Measurements from ENCODE around the gene AEBP2.
"Not testable (repeated sequence)": the region's sequence is repeated elsewhere in the genome, so short reads cannot be mapped to it uniquely, and the experiment has no call there.

AEBP2 gene

DNA sequence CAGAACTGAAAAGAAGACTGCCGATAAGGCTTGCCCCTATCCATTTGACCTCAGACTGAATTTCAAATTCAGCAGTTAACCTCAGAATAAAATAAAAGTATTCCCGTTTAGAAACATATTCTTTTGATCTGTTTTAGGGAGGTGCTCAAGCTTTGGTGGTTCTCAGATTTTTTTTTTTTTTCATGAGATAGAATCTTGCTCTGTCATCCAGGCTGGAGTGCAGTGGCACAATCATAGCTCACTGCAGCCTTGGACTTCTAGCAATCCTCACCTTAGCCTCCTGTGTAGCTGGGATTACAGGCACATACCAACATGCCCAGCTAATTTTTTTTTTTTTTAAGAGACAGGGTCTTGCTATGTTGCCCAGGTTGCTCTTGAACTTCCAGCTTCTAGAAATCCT lies 15.5 kb downstream of the AEBP2 start:
- no peak for DNase-seq (ENCODE audit: low read depth)

DNA sequence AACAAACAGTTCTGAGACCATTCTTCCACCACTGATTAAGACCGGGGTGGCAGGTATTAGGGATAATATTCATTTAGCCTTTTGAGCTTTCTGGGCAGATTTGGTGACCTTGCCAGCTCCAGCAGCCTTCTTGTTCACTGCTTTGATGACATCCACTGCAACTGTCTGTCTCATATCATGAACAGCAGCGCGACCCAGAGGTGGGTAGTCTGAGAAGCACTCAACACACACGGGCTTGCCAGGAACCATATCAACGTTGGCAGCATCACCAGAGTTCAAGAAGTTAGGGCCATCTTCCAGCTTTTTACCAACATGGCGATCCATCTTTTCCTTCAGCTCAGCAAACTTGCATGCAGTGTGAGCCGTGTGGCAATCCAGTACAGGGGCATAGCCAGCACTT lies 16.9 kb downstream of the AEBP2 start:
- no peak for DNase-seq (ENCODE audit: low read depth)

DNA sequence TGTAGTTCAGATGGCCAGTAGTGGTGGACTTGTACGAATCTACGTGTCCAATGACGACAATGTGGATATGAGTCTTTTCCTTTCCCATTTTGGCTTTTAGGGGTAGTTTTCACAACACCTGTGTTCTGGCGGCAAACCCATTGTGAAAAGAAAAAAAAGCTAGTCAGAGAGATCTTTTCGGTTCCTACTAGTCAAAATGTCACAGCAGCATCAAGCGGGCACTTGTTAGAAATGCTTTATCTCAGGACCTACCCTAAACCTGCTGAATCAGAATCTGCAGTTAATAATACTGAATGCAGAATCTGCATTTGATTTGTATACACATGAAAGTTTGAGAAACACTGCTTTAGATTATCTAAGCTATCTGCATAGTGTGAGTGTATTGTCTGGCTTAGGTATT lies 18.3 kb downstream of the AEBP2 start:
- no peak for DNase-seq (ENCODE audit: low read depth)

DNA sequence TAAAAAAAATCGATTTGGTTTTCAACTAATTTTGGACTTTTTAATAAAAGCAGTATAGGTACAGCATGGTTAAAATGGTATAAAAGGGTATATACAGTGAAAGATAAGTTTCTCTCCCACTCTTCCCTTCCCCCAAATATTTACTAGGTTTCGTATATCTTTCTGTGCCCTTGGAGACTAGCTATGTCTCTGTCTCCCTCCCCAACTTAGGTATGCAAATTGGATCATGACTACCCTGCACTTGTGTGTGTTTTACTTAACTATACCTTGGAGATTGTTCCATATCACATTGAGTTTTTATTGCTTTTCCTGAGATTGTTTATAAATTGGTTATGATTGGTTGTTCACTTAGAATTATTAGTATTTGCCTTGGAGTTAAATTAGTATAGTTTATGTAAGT lies 19.4 kb downstream of the AEBP2 start:
- DNase-seq (ENCODE audit: low read depth): no peak

DNA sequence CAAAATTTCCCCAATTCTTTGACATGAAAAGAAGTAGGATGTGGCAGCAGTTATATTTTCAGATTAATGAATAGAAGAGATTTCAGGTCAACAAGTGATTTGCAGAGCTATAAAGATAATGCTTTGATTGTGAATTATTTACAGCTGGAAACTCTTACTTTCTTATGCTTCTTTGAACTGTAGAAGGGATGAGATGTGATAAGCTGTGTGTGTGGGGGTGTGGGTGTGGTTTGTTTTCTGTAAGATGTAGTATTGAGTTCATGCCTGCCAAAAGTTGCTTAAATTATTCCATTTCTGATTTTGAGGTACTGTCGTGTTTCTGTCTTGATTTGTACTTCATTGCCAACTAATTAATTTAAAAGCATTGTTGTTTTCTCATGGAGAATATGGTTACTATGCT lies 22.7 kb downstream of the AEBP2 start:
- no peak for DNase-seq (ENCODE audit: low read depth)

DNA sequence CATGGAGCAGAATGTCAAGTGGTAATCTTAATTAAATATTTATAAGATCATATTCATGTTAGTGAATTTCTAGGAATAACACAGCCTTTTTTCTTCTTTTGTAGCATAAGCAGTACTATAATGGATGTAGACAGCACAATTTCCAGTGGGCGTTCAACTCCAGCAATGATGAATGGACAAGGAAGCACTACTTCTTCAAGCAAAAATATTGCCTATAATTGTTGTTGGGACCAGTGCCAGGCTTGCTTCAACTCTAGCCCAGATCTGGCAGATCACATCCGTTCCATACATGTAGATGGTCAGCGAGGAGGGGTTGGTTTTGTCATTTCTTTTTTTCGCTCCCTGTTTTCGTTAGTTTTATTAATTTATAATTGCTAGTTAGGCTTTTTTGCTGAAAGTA lies 23.1 kb downstream of the AEBP2 start:
- no peak for DNase-seq (ENCODE audit: low read depth)

DNA sequence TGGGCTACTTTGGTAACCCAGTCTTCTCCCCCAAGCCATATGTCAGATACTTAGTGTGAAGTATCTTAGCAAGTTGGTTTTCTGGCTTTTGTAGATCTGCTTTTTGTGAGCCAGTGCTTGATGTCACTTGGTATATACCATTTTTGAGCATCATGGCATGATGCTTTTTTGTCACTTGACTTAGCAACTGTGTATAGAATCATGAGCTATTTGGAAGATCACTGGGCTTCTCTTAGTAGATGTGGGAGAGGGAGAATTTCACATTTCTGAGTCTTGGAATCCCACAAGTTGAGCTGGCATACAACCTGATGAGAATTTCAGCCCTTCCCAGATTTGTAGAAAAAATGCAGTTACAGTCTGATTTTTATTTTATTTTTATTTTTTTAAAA lies 24.9 kb downstream of the AEBP2 start:
- DNase-seq (ENCODE audit: low read depth): no peak

DNA sequence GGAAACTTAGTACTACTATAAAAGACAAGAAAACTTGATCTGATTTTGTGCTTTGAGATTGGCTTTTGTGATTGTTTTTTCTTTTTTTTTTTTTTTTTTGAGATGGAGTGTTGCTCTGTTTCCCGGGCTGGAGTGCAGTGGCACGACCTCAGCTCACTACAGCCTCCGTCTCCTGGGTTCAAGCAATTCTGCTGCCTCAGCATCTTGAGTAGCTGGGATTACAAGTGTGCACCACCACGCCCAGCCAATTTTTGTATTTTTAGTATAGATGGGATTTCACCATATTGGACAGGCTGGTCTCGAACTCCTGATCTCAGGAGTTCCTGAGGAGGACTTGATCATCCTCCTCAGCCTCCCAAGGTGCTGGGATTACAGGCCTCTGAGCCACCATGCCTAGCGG lies 26.4 kb downstream of the AEBP2 start:
- no peak for DNase-seq (ENCODE audit: low read depth)

DNA sequence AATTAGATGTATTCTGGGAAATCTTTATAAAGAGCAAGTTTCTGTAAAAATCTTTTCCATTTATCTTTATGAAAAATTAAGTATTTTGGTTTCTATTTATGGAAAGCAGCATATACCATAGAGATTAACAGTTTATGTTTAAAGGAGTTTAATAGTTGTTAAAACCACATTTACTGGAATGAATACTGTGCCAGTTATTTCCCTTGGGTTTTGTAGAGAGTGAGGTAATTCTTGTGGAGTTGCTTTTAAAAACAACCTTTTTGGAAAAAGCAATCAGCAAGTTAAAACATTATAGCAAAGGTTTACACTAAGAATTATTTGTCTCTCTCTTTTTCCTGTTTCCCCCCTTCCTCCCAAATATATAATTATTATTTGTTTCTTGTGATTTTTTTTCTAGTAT lies 34.9 kb downstream of the AEBP2 start:
- DNase-seq (ENCODE audit: low read depth): no peak

DNA sequence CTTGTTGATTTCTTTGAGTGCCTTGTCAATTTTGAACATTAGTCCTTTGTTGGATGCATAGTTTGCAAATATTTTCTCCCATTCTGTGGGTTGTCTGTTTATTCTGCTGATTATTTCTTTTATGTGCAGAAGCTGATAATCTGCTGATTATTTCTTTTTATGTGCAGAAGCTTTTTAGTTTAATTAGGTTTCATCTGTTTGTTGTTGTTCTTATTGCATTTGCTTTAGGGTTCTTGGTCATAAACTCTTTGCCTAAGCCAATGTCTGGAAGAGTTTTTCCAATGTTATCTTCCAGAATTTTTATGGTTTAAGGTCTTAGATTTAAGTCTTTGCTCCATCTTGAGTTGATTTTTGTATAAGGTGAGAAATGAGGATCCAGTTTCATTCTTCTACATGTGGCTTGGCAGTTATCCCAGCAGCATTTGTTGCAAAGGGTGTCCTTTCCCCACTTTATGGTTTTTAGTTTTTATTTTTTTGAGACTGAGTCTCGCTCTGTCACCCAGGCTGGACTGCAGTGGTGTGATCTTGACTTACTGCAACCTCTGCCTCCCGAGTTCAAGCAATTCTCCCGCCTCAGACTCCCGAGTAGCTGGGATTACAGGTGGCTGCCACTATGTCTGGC lies 36.7 kb downstream of the AEBP2 start:
- not testable (repeated sequence) for DNase-seq (ENCODE audit: low read depth)

DNA sequence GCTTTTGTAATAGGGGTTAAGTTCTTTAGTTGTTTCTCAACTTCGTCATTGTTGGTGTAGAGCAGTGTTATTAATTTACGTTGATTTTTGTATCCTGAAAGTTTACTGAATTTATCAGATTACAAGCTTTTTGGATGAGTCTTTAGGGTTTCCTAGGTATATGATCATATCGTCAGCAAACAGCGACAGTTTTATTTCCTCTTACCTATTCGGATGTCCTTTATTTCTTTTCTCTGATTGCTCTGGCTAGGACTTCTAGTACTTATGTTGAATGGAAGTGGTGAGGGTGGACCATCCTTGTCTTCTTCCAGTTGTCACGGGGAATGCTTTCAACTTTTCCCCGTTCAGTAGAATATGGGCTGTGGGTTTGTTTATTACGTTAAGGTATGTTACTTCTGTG lies 37.8 kb downstream of the AEBP2 start:
- DNase-seq (ENCODE audit: low read depth): no peak

DNA sequence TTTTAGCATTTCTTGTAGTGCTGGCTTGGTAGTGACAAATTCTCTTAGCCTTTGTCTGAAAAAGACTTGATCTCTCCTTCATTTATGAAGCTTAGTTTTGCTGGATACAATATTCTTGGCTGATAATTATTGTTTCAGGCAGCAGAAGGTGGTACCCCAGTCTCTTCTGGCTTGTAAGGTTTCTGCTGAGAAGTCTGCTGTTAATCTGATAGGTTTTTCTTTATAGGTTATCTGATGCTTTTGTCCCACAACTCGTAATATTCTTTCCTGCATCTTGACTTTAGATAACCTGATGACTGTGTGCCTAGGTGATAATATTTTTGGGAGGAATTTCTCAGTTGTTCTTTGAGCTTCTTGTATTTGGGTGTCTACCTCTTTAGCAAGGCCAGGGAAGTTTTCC lies 41.2 kb downstream of the AEBP2 start:
- DNase-seq (ENCODE audit: low read depth): no peak

DNA sequence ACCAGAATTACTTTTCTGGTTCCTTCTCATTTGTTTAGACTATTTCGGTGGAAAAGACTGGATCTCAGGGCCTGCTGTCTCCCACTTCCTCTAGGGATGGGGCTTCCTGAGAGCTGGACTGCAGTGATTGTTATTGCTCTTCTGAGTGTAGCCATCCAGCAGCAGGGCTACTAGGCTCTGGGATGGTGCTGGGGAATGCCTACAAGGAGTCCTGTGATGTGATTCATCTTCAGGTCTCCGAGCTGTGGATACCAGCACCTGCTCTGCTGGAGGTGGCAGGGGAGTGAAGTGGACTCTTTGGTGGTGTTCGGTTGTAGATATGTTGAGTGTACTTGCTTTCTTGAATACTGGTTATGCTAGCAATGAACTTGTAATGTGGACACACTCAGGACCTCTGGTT lies 42.7 kb downstream of the AEBP2 start:
- DNase-seq (ENCODE audit: low read depth): no peak

DNA sequence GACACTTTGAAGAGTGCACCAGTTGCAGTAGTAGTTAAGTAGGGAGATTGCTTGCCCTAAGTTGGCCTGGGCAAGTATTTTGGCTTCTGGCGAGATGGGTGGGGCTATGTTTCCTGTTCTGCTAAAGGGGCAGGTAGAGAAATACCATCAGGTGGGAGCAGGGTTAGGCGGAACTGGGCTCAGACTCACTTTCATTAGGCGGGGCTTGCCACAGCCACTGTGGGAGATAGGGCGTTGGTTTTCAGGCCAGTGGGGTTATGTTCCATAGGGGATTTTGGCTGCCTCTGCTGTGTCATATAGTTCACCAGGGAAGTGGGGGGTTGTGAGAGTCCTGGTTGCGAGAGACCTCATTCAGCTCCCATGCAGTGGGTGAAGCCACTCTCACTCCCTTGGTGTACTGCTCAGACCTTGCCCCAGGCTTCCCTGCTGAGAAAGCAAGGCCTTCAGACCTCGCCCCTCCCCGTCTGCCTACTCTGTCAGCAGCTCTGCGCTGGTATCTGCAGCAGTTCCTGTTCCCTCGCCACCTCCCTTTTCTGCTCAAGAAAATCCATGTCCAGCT lies 43.3 kb downstream of the AEBP2 start:
- no peak for DNase-seq (ENCODE audit: low read depth)

DNA sequence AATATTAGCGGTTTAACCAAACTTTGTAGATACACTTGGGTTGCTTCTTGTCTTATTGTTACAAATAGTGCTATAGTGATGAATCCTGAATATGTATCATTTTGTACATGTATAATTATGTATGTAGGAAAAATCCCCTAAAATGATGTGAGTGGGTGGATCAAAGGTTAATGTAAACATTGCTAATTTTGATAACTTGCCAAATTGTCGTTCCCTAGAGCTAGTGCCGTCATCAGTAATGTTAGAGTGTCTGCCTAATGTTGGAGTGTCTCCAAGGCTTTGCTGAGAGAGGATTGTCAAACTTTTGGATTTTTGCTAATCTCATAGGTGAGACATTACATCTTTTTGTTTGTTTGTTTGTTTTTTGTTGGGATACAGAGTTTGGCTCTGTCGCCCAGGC lies 44.4 kb downstream of the AEBP2 start:
- no peak for DNase-seq (ENCODE audit: low read depth)

DNA sequence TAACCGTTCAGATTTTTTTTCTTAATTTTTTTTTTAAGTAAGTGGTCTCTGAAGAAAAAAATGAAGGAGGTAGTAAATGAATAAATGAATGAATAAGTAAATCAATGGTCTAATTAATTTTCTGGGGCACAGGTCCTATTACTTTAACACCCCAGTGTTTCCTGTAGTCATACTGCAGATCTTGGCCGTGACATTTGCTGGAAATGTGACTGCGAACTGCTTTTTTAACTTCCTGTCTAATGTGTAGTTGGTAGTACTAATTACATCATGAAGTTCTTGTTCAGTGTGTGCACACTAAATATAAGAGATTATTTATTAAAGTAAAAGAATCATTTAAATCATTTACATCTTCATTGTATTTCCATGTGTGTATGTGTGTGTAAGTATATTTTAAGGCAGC lies 45.4 kb downstream of the AEBP2 start:
- DNase-seq (ENCODE audit: low read depth): no peak

DNA sequence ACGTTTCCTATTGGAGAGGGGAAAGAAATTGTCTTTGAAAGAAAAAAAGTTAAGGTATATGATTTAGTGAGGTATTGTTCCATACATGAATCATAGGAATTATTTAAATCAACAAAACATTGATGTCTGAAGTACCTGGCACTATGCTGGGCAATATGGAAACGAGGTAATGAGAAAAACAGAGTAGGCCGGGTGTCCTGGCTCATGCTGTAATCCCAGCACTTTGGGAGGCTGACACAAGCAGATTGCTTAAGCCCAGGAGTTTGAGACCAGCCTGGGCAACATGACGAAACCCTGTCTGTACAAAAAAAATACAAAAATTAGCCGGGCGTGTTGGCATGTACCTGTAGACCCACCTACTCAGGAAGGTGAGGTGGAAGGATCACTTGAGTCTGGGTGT lies 45.9 kb downstream of the AEBP2 start:
- no peak for DNase-seq (ENCODE audit: low read depth)

DNA sequence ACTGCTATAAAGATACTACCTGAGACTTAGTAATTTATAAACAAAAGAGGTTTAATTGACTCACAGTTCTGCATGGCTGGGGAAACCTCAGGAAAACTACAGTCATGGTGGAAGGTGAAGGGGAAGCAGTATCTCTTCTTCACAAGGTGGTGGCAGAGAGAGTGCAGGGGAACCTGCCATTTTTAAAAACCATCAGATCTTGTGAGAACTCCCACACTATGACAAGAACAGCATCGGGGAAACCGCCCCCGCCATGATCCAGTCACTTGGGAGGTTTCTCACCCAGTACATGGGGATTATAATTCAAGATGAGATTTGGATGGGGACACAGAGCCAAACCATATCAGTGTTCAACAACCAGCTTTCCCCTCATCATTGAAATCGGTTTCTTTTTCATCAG lies 49.9 kb downstream of the AEBP2 start:
- no peak for DNase-seq (ENCODE audit: low read depth)

DNA sequence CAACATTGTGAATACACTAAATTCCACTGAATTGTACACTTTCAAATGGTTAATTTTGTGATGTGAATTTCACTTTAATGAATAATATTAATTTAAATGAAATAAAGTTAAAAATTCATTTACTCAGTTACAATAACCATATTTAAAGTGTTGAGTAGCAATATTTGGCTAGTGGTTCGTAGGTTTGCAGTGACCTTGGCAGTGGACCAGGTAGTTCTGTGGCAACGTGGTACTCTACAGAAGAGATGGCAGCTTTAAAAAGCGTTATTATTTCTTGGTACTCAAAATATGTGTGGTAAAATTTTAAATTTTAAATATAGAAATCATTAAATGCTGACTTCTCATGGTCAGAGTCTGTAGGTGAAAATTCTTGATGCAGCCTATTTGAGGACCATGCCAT lies 51.6 kb downstream of the AEBP2 start:
- DNase-seq (ENCODE audit: low read depth): no peak

DNA sequence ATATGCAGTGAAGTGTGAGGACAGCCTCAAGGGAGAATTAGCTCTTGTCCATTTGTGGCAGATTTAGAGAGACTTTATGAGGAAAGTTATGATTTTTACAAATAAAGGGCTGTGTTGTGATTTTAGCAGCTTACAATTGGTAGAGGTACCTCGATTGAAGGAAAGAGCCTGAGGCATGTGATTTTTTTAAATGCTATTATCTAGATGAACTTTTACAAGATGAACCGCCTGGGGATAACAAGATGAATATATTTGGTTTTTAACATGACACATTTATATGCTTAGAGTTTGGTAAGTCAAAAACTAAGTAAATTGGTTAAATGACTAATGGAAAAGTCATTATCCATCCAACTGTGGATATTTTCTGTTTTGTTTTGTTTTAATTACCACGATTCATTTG lies 52.6 kb downstream of the AEBP2 start:
- DNase-seq (ENCODE audit: low read depth): peak; percentile 18

DNA sequence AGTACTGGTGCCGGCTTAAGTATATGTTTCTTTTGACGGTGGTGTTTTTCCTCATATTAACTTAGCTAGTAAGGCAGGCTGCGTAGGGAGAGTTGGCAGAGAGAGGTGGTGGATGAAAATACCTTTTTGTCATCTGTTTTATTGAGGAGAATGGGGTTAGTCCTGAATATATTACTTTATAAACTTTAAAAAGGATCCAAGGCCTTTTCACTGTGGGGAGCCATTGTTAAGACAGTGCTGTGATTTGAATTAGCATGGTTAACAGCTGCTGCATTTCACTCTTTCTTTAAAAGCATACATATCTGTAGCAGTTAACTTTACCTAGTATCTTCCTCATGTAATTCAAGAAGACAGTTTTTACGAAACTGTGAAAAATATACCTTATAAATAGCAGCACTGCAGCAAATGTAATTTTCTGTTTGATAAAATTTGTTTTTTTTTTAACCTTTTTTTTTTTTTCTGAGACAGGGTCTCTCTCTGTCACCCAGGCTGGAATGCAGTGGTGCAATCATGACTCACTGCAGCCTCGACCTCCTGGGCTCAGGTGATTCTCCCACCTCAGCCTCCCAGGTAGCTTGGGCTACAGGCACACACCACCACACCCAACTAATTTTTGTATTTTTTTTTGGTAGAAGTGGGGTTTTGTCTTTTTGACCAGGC lies 57.1 kb downstream of the AEBP2 start:
- DNase-seq (ENCODE audit: low read depth): no peak

DNA sequence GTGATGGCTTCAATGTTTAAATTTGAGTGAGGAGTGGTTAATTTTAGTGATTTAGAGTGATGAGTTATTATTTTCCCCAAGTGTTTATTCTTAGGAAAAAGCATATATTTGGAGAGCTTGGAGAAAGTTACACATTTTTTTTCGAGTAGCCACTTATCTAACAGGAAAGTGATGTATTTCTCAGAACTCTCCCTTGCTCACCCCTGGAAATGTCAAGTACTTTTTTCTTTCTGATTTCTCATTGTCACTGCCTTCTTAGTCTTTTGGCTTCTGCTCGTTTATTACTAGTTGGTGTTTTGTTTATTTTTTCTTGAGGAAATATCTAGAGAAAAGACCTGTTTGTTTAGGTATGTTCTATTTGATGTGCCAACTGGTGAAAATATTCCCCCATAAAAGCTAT lies 58.8 kb downstream of the AEBP2 start:
- no peak for DNase-seq (ENCODE audit: low read depth)

DNA sequence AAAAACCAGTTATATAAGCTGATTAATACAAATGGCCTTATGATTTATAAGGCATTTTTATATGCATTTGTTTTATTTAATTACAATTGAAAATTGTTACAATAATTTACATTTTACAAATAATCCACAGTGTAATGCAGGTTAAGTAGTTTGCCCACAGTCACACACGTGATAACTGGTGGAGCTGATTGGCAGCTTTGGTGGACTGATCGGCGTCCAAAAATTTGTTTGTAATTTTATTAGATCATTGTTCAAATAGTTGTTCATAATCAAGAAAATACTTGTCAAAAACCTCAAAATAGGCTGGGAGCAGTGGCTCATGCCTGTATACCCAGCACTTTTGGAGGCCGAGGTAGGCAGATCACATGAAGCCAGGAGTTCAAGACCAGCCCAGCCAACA lies 59.7 kb downstream of the AEBP2 start:
- no peak for DNase-seq (ENCODE audit: low read depth)

DNA sequence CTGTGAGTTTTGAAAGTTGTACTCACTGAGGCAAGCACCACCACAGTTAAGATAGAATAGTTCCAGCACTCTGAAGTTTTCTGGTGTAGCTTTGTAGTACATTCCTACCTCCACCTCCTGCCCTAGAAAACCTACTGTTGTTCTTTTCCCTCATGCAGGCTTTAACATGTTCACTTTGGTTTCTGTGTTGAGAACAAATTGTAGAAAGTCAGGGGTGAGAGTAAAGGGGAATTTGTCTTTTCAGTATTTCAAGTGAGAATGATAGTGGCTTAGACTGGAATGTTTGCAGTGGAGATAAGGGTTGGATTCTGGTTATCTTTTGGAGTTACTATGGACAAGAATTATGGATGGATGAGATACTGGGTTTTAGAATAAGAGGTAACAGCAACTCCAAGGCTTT lies 67.2 kb downstream of the AEBP2 start:
- no peak for DNase-seq (ENCODE audit: low read depth)

Data from GM04504 (cell line).